Stomach smooth muscle (tissue), 2 donors: Measurements from ENCODE around the gene LTB4R2.
"Not testable (repeated sequence)": the region's sequence is repeated elsewhere in the genome, so short reads cannot be mapped to it uniquely, and the experiment has no call there.

Source experiments
- H3K27ac ChIP-seq: one replicate; pipeline ENCODE4 v1.7.0; 2013; ENCODE audit warnings: mild to moderate bottlenecking, low read length, inconsistent platforms
- H3K27me3 ChIP-seq, 2 donors: one replicate each; pipeline ENCODE4 v1.7.0; 2013; ENCODE audit warnings: low read length in 2 of 2; ENCODE audit not compliant: insufficient read depth in 2 of 2, control insufficient read depth in 1 of 2
- H3K36me3 ChIP-seq, 2 donors: one replicate each; pipeline ENCODE4 v1.7.0; 2013; ENCODE audit warnings: low read length in 2 of 2; ENCODE audit not compliant: control insufficient read depth in 2 of 2, insufficient read depth in 2 of 2
- H3K4me1 ChIP-seq: one replicate; pipeline ENCODE4 v1.7.0; 2013; ENCODE audit warnings: low read length; ENCODE audit not compliant: control insufficient read depth, insufficient read depth
- H3K4me3 ChIP-seq, 2 donors: one replicate each; pipeline ENCODE4 v1.7.0; 2013; ENCODE audit warnings: low read length in 2 of 2
- H3K9ac ChIP-seq, 2 donors: one replicate each; pipeline ENCODE4 v1.7.0; 2013; ENCODE audit warnings: low read length in 2 of 2, mild to moderate bottlenecking in 1 of 2
- H3K9me3 ChIP-seq, 2 donors: one replicate each; pipeline ENCODE4 v1.7.0; 2013; ENCODE audit warnings: low read length in 2 of 2; ENCODE audit not compliant: control insufficient read depth in 2 of 2
- donor health status: healthy.
- donor health status: Pancreatic carcinoma.

LTB4R2 gene

DNA sequence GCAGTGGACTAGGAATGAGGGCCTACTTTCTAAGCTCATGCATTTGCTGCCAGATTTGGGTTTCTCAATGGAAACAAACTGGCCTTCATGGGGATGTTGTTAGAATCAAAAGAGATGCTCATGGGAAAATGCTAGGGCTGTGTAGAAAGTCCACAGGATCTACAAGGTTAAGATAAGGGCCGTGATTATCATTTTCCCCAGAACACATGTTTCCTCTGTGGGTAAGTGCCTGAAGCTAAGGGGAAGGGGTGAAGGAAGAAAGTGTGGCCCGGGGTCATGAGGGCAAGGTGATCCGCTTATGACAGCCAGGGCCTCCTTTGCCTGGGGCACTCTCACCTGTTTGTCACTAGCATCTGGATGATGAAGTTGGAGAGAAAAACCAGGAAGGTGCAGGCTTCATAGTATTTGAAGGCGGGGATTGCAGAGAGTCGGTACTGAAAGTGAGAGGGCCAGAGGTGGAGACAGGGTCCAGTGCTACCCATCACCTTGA lies 15.1 kb downstream of the LTB4R2 start:
- no peak overlapping the region for H3K27ac ChIP-seq
- H3K9me3 ChIP-seq = no peaks in the 10 kb centered on the region
- peaks cover 0 to 12% of the 10 kb centered on the region in 2 donors for H3K27me3 ChIP-seq
- no peak overlapping the region for H3K4me3 ChIP-seq
- no peaks in the 10 kb centered on the region for H3K36me3 ChIP-seq
- no peak overlapping the region for H3K9ac ChIP-seq
- peaks cover 4% of the 10 kb centered on the region for H3K4me1 ChIP-seq

DNA sequence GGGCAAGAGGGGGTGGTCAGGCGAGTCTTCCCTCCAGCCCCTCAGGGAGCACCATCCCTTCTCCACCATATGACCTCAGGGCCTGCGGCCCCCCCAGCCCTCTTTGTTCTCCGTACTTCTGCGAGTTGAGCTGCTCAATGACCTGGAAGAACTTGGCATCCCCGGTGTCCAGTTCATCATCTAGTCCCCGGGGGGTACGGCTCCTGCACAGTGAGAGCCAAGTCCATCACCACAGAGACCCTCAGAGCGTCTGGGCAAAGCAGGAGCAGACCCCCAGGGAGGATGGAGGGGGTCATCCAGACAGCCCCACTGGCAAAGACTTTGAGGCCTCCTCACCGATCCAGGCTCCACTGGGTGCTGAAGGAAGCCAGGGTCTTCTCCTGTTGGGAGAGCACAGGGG lies 16.0 kb downstream of the LTB4R2 start:
- H3K27ac ChIP-seq = no peak overlapping the region
- no peak overlapping the region for H3K4me3 ChIP-seq

DNA sequence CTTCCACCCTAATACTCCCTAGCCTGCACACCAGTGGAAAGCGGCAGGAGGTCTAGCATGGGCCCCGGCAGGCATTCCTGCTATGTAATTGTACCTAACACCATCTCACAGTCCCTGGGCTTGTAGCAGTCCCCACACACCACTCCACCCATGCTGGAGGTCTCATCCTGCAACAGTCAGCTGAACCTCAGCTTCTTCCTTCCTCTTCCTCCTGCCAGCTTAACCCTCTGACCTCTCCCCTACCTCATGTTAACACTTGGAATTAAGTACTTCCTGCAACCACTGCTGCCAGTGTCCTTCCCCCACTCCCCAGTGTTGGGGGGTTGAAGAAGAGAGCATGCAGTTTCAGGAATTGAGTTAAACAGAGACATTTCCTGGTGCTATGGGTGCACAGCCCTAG lies 17.4 kb downstream of the LTB4R2 start:
- Histone ChIP-seq H3K4me1 (peaks cover 13% of the 10 kb centered on the region), H3K36me3 (no peaks in the 10 kb centered on the region), H3K27me3 (peaks cover 7 to 10% of the 10 kb centered on the region in 2 donors), H3K4me3 (no peak overlapping the region), H3K9ac (no peak overlapping the region), H3K27ac (no peak overlapping the region), H3K9me3 (no peaks in the 10 kb centered on the region)

More for the DNA sequence above, 16.0 kb downstream of the LTB4R2 start:
- Histone ChIP-seq H3K9ac (no peak overlapping the region), H3K9me3 (no peaks in the 10 kb centered on the region), H3K36me3 (no peaks in the 10 kb centered on the region), H3K27me3 (peaks cover 5 to 9% of the 10 kb centered on the region in 2 donors), H3K4me1 (peaks cover 5% of the 10 kb centered on the region)

DNA sequence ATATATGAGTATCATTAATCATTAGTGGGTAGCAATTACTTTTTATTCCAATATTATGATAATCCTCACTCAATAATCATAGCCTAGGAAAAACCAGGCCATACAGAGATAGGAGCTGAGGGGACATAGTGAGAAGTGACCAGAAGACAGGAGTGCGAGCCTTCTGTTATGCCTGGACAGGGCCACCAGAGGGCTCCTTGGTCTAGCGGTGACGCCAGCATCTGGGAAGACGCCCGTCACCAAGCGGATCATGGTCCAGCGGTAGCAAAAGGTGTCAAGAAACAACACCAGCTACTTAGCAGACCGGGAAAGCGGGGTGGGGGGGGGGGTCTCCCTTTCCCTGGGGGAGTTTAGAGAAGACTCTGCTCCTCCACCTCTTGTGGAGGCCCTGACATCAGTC lies 18.0 kb downstream of the LTB4R2 start:
- H3K4me3 ChIP-seq, H3K27ac ChIP-seq, H3K36me3 ChIP-seq, H3K9ac ChIP-seq, H3K9me3 ChIP-seq: not testable (repeated sequence)
- Histone ChIP-seq H3K4me1 (peaks cover 19% of the 10 kb centered on the region), H3K27me3 (peaks cover 13 to 16% of the 10 kb centered on the region in 2 donors)

DNA sequence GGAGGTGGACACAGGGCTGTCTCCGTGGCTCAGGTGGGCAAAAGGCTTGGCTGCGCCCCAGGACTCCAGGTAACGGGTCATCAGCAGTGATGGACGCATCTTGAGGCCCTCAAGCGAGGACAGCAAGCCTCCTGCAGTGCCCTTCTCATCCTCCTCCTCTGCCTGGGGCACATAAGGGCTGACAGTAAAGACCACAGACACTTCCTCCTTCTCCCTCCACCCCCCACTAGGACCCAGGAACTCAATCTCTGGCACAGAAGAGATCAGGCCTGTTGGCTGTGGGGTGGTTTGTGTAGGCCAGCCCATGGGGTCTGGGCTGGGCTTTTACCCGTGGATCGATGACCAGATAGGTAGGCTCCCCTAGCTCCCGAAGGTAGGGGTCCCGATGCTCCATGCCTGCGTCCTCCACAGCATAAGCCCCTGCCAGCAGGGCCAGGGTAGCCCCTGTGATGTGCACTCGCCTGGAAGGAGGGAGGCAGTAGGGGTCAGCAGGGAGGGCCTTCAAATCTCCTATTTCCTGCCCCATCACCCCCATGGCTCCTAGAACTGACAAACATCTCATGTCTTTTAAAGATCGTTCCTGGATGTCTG lies 19.2 kb downstream of the LTB4R2 start:
- peaks cover 28% of the 10 kb centered on the region for H3K4me1 ChIP-seq
- H3K27me3 ChIP-seq = peaks cover 17 to 20% of the 10 kb centered on the region in 2 donors
- no peaks in the 10 kb centered on the region for H3K36me3 ChIP-seq
- H3K9ac ChIP-seq = no peak overlapping the region
- no peak overlapping the region for H3K4me3 ChIP-seq
- H3K9me3 ChIP-seq = no peaks in the 10 kb centered on the region
- no peak overlapping the region for H3K27ac ChIP-seq

DNA sequence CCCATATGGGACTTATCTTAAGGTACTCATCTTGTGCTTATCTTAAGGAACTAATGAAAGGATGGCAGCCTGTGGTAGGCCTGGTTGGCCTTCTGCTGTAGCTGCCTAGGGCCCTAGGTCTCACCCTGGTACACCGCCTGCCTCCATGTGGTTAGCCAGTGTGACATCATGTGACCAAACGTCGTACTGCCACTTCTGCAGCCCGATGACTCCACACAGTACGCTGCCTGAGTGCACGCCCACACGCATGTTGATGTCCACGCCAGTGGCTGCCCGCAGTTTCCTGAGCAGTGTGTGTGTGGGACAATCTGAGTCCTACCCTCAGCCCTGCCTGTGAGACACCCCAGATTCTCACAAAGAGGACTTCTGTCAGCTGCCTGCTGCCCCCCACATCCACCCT lies 19.8 kb downstream of the LTB4R2 start:
- Histone ChIP-seq H3K27ac (no peak overlapping the region), H3K4me1 (peaks cover 33% of the 10 kb centered on the region), H3K4me3 (no peak overlapping the region), H3K9me3 (no peaks in the 10 kb centered on the region), H3K9ac (no peak overlapping the region), H3K27me3 (peaks cover 22 to 25% of the 10 kb centered on the region in 2 donors), H3K36me3 (no peaks in the 10 kb centered on the region)

DNA sequence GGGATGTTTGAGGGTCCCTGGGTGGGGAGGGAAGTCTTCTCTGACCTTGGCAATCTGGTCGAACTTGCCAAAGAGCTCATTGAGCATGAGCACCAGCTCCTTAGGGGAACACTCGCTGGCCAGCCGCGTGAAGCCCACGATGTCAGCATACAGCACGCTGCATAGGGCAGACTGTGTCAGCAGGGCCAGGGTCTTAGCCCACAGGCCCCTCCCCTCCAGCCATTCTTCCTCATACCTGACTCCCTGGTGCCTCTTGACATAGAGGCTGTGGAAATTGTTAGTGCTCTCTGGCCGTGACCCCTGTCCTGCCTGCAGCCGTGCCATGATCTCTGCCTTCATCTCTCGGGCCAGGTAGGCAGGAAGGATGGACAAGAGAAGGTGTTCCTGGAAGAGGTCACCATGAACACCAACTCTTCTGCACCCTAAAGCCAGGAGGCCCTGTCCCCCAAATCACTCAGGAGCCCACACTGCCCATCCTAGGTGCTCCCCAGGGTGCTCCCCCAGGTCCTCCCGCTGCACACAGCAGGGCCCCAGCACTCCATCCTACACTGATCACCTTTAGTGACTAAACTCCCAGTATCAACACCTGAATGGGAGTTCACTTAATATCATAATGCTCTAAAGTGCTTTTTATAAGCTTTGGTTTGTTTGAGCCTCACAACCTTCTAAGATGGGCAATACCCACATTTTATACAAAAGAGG lies 21.2 kb downstream of the LTB4R2 start:
- no peak overlapping the region for H3K4me3 ChIP-seq
- H3K27ac ChIP-seq = no peak overlapping the region
- peaks cover 34 to 38% of the 10 kb centered on the region in 2 donors for H3K27me3 ChIP-seq
- no peaks in the 10 kb centered on the region for H3K9me3 ChIP-seq
- no peak overlapping the region for H3K9ac ChIP-seq
- peaks cover 33% of the 10 kb centered on the region for H3K4me1 ChIP-seq
- no peaks in the 10 kb centered on the region for H3K36me3 ChIP-seq

DNA sequence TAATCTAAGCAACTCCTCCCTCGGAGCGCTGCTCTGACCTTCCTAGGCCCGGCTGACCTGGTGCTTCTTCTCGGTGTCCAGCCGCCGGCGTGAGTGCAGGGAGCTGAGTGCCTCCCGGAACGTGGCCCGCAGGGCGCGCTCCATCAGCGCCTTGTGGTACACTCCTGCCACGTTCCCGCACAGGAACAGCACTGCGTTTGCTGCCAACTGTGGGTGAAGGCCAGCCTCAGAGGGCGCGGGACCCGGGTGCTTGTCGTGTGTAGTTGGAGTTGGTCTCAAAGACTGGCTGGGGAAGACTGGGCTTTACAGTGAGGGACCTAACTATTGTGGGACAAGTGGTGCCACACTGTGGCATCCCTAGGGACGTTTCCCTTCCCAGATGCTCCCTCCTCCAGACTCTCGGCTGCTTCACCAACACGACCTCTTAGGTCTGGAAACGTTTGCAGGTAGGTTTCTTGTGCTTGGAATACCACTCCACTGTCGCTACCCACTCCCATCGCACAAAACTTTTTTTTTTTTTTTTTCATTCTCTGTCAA lies 21.9 kb downstream of the LTB4R2 start:
- peaks cover 34 to 43% of the 10 kb centered on the region in 2 donors for H3K27me3 ChIP-seq
- peaks cover 33% of the 10 kb centered on the region for H3K4me1 ChIP-seq
- no peaks in the 10 kb centered on the region for H3K36me3 ChIP-seq
- no peak overlapping the region for H3K9ac ChIP-seq
- peak overlapping the region in 1 of 2 donors; percentile 66 for H3K4me3 ChIP-seq
- no peaks in the 10 kb centered on the region for H3K9me3 ChIP-seq
- H3K27ac ChIP-seq = no peak overlapping the region

DNA sequence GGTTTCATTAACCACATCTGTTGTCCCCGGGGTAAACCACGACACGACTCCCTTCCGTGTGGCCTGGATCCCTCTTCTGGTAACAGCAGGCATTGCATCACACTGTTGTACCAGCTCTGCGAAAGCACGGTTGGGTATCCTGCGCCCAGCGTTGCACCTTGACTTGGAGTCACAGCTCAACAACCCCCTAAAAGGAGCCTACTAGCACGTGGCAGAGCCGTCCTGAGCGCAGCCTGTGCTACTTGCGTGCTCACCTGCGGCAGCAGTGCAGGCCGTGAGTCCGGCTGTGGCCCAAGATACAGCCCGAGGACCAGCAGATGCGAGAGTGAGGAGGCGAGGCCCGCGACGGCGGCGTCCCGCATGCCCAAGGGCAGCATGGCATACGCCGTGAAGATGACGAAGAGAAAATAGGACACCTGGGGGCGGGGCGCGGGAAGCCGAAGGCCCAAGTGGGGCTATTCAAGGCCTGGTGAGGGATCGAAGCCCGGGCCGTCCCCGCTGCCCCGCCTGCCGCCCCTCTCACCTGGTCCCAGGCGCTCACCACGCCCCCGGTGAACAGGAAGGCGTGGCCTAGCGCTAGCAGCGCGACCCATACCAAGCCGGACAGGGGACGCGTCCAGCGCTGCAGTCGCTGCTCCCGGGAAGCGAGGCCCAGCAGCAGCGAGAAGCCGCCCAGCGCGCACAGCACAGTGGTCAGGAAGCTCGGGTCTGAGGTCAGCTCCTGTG lies 22.5 kb downstream of the LTB4R2 start:
- Histone ChIP-seq H3K4me3 (peak overlapping the region; percentile 46 to 66), H3K27ac (no peak overlapping the region), H3K36me3 (no peaks in the 10 kb centered on the region), H3K9me3 (no peaks in the 10 kb centered on the region), H3K27me3 (peaks cover 36 to 44% of the 10 kb centered on the region in 2 donors), H3K4me1 (peaks cover 33% of the 10 kb centered on the region), H3K9ac (peak overlapping the region in 1 of 2 donors; percentile 15)

DNA sequence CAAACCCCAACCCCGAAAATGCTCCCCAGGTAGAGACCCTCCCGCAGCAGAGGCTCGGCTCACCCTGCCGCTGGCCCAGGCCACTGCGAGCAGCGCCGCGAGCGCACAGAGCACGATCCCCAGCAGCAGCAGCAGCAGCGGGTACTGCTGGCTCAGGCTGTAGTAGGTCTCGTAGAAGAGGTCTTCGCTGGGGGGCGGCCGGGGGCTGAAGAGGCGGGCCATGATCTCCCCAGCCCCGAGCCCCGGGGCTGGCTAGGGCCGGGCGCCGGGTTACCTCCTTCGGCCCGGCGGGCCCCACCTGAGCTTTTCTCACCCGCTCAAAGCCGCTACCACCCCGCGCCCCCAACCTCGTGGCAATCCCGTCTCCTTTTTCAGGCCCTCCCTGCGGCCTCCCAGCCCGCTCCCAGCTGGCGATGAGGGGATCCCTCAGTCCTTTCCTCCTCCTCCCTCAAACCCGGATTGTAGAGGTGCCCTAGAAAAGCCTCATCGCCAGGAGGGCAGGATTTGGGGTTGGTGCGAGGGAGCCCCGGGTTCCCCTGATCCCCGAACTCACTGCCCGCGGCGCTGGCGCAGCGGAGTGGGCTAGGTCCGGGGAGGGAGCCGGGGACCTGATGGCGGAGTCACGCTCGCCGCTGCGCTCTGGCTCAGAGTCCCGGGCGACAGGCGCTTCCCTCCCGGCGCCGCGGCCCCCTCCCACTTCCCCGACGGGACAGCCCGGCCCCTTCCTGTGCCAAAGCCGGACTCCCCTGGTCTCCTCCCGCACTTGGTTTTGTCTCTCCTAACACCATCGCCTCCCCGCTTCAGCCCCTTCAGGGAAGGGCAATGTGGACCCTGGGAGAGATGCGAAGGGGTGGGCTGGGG lies 24.7 kb downstream of the LTB4R2 start, which contains the start of gene ADCY4:
Gene ADCY4, minus strand, starts transcription at position 641 of the 861 bp plus-strand sequence. Its CDS starts 419 bp downstream, at position 222.
- H3K27ac ChIP-seq = peak within 1 kb of the TSS; percentile 53
- H3K36me3 ChIP-seq = no peaks in the 10 kb centered on the region
- peaks cover 46 to 51% of the 10 kb centered on the region in 2 donors for H3K27me3 ChIP-seq
- H3K9ac ChIP-seq = peak within 1 kb of the TSS; percentile 36 to 55
- H3K9me3 ChIP-seq = no peaks in the 10 kb centered on the region
- peaks cover 35% of the 10 kb centered on the region for H3K4me1 ChIP-seq
- H3K4me3 ChIP-seq = peak within 1 kb of the TSS; percentile 46 to 64
